Endodermal cell (in vitro differentiated cells): ENCODE results near the gene SERPINI1. TPM values are rescaled to one million over a fixed set of nuclear protein-coding genes. Genes with fewer than 3 reads are reported as not detected.

Source experiments
- DNase-seq: peaks from one replicate; pipeline ENCODE4 v3.0.0-alpha.2; 2017
- H3K27ac ChIP-seq: 2 replicates; pipeline ENCODE4 v1.5.1; 2013; ENCODE audit warnings: mild to moderate bottlenecking, low read depth, low read length, moderate library complexity
- H3K27me3 ChIP-seq: 2 replicates; pipeline ENCODE4 v1.6.1; 2013; ENCODE audit warnings: mild to moderate bottlenecking, low read length, moderate library complexity; ENCODE audit not compliant: insufficient read depth, control insufficient read depth, poor library complexity, severe bottlenecking
- H3K36me3 ChIP-seq: 2 replicates; pipeline ENCODE4 v1.7.0; 2013; ENCODE audit warnings: mild to moderate bottlenecking, low read length, moderate library complexity; ENCODE audit not compliant: control insufficient read depth, insufficient read depth
- H3K4me1 ChIP-seq: one replicate; pipeline ENCODE4 v1.7.0; 2013; ENCODE audit warnings: low read length; ENCODE audit not compliant: control insufficient read depth, insufficient read depth
- H3K4me3 ChIP-seq: 2 replicates; pipeline ENCODE4 v1.5.1; 2013; ENCODE audit warnings: mild to moderate bottlenecking, low read length, moderate library complexity
- H3K9ac ChIP-seq: 2 replicates; pipeline ENCODE4 v1.6.1; 2013; ENCODE audit warnings: mild to moderate bottlenecking, low read length, moderate library complexity; ENCODE audit not compliant: poor library complexity, severe bottlenecking; ENCODE audit errors: extremely low read depth
- H3K9me3 ChIP-seq: 2 replicates; pipeline ENCODE4 v1.6.1; 2013; ENCODE audit warnings: mild to moderate bottlenecking, low read length, moderate library complexity; ENCODE audit not compliant: control insufficient read depth
- H3K27ac Mint-ChIP-seq: 2 replicates; pipeline ENCODE4 v1.8.0; 2020; ENCODE audit warnings: mixed read lengths
- H3K27me3 Mint-ChIP-seq: 2 replicates; pipeline ENCODE4 v1.8.0; 2021; ENCODE audit warnings: mild to moderate bottlenecking, mixed read lengths; ENCODE audit not compliant: insufficient read depth
- H3K36me3 Mint-ChIP-seq: 2 replicates; pipeline ENCODE4 v1.8.0; 2020; ENCODE audit warnings: low read depth, mixed read lengths
- H3K4me1 Mint-ChIP-seq: 2 replicates; pipeline ENCODE4 v1.8.0; 2020; ENCODE audit warnings: mixed read lengths
- H3K4me3 Mint-ChIP-seq: 2 replicates; pipeline ENCODE4 v1.8.0; 2020; ENCODE audit warnings: mild to moderate bottlenecking, moderate library complexity, mixed read lengths
- H3K9me3 Mint-ChIP-seq: 2 replicates; pipeline ENCODE4 v1.8.0; 2020; ENCODE audit warnings: mild to moderate bottlenecking, mixed read lengths
- WGBS, 2 experiments: methylation state at CpG; one replicate each; pipeline versions ENCODE4 v1.1.5 to v1.1.7; 2013; ENCODE audit warnings: missing lambda C conversion rate in 2 of 2, mixed read lengths in 1 of 2; ENCODE audit not compliant: insufficient coverage in 1 of 2, insufficient read length in 1 of 2; 5-methylcytosine and 5-hydroxymethylcytosine counted together
- total RNA-seq, 2 donors: library from RNA; stranded (reverse); fragmentation: NEBNext Ultra II Directional in 1 of 2; extraction: Animal tissue kit (Norgen Biotek cat#: 25700) in 1 of 2; gene quantifications; 2 replicates in 1 of 2; 3 replicates in 1 of 2; pipeline ENCODE4 v1.2.1, GENCODE V29; 2021
- TF ChIP-seq, protein P1 (sequence below): fragments of 200-600 bp; sonication (generic); conservative IDR thresholded peaks from 2 replicates; pipeline ENCODE4 v1.5.0; 2021; ENCODE audit warnings: antibody characterized with exemption, mild to moderate bottlenecking

SERPINI1 gene
- total RNA-seq, 2 donors from 2014 or later = 16.1 to 21.2 TPM

DNA sequence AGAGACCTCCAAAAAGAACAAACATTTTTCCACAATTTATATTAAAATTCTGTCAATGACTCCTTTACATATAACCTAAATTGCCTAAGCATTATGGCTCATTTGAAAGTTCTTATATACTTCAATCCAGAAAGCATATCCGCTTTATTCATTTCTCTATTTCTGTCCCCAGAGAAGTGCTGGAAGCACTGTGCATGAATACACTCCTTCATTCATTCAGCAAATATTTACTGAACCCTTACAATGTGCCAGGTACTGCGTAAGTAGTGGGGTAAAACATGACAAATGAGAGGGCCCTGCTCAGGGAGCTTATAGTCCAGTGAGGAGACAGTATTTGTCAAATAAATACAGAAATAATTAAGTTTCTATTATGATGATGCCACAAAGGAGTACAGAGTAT, 4.1 kb upstream of the SERPINI1 start:
- WGBS, 2 experiments = 97 to 100% methylated on average over 1 to 2 of the region's 2 CpGs
- no peak overlapping the region for H3K4me3 Mint-ChIP-seq
- H3K4me3 ChIP-seq = peak overlapping the region; percentile 97

DNA sequence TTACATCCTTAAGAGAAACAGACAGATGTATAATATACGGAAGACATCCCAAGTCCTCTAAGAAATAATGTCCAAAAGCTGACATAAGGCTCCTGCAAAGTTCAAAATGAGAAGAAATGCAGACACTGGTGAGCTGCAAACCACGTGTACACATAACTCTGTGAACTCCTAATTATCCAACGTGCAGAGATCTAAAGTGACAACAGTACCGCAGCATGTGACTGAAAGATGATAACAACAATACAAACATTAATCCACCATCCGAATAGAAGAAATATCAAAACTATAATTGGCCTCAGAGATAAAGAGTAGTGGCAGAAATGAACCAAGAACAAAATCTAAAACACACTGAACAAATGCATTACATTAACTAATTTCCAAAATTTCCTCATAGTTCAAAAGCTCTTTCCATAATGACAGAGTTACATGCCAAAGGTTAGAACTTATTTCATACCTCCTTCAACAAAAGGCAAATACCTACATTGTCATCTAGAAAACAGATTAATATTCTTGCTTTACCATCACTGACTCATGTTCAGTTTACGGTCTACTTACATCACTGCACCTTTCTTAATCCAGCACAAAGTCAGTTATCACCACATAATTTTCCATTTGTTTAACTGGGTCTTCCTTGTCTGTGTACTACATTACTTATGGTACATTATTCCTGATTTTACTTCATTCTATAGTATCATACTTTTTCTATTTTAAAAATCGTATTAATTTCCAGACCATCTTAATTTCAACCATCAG, 3.0 kb upstream of the SERPINI1 start:
- H3K36me3 ChIP-seq = no peaks in the 10 kb centered on the region
- H3K4me1 ChIP-seq = peaks cover 18% of the 10 kb centered on the region
- WGBS, 2 experiments = 76 to 89% methylated on average over 5 to 7 of the region's 7 CpGs
- H3K9me3 ChIP-seq = no peaks in the 10 kb centered on the region
- Mint-ChIP-seq H3K4me1 (peaks cover 62% of the 10 kb centered on the region), H3K9me3 (no peaks in the 10 kb centered on the region), H3K27me3 (no peaks in the 10 kb centered on the region), H3K27ac (no peak overlapping the region), H3K36me3 (no peaks in the 10 kb centered on the region), H3K4me3 (no peak overlapping the region)
- no peaks in the 10 kb centered on the region for H3K27me3 ChIP-seq
- H3K4me3 ChIP-seq = peak overlapping the region; percentile 97
- no peak for DNase-seq
- no peak overlapping the region for H3K9ac ChIP-seq
- no peak overlapping the region for H3K27ac ChIP-seq
- TF ChIP-seq, protein P1, sequence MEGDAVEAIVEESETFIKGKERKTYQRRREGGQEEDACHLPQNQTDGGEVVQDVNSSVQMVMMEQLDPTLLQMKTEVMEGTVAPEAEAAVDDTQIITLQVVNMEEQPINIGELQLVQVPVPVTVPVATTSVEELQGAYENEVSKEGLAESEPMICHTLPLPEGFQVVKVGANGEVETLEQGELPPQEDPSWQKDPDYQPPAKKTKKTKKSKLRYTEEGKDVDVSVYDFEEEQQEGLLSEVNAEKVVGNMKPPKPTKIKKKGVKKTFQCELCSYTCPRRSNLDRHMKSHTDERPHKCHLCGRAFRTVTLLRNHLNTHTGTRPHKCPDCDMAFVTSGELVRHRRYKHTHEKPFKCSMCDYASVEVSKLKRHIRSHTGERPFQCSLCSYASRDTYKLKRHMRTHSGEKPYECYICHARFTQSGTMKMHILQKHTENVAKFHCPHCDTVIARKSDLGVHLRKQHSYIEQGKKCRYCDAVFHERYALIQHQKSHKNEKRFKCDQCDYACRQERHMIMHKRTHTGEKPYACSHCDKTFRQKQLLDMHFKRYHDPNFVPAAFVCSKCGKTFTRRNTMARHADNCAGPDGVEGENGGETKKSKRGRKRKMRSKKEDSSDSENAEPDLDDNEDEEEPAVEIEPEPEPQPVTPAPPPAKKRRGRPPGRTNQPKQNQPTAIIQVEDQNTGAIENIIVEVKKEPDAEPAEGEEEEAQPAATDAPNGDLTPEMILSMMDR = no peak

More for the DNA sequence above, 4.1 kb upstream of the SERPINI1 start:
- no peak overlapping the region for H3K27ac ChIP-seq
- H3K9ac ChIP-seq = no peak overlapping the region
- peaks cover 64% of the 10 kb centered on the region for H3K4me1 Mint-ChIP-seq
- no peaks in the 10 kb centered on the region for H3K36me3 Mint-ChIP-seq
- H3K27me3 Mint-ChIP-seq = no peaks in the 10 kb centered on the region
- no peaks in the 10 kb centered on the region for H3K36me3 ChIP-seq
- no peak for DNase-seq
- peaks cover 22% of the 10 kb centered on the region for H3K4me1 ChIP-seq
- no peaks in the 10 kb centered on the region for H3K27me3 ChIP-seq
- TF ChIP-seq, protein P1 = no peak
- H3K9me3 Mint-ChIP-seq = no peaks in the 10 kb centered on the region
- no peak overlapping the region for H3K27ac Mint-ChIP-seq
- no peaks in the 10 kb centered on the region for H3K9me3 ChIP-seq

DNA sequence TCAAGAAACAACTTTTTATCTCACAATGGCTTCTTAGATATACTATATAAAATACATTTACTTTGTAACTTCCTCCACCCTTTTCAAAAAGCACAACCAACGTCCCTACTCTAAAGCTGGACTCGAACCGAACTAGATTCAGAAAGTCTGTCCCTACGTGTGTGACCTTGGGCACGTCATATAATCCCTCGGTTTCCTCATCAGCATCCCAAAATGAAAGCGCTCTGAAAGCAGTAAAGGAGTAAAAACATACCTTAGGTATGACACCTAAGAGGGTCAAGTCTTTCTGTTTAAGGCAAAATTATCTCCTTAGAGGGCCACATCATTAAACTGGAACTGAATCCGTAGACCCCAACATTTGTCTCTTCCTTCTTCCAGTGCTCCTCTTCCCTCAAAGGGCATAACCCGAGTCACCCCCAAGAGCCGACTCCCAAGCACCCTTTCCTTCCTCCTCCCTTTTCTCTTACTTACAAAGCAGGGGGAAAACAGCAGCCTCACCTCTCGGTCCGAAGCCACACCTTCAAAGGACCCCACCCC, 1.5 kb upstream of the SERPINI1 start:
- Mint-ChIP-seq H3K27ac (no peak overlapping the region), H3K4me1 (peaks cover 51% of the 10 kb centered on the region), H3K27me3 (no peaks in the 10 kb centered on the region), H3K9me3 (no peaks in the 10 kb centered on the region), H3K36me3 (no peaks in the 10 kb centered on the region), H3K4me3 (no peak overlapping the region)
- WGBS, 2 experiments = 0% methylated on average over 1 to 12 of the region's 12 CpGs
- TF ChIP-seq, protein P1 = no peak
- Histone ChIP-seq H3K27ac (peak overlapping the region; percentile 82), H3K9me3 (no peaks in the 10 kb centered on the region), H3K9ac (peak overlapping the region; percentile 72), H3K36me3 (no peaks in the 10 kb centered on the region), H3K27me3 (no peaks in the 10 kb centered on the region), H3K4me3 (peak overlapping the region; percentile 97), H3K4me1 (peaks cover 11% of the 10 kb centered on the region)
- DNase-seq = no peak
